GM21423 (cell line): ENCODE measurements around the gene ARPC4.
"Not testable (repeated sequence)": the region's sequence is repeated elsewhere in the genome, so short reads cannot be mapped to it uniquely, and the experiment has no call there.

Experiments
- ATAC-seq: cut with Tn5 transposase; IDR thresholded peaks from one replicate; pipeline ENCODE4 v1.9.1; 2021; ENCODE audit warnings: mild to moderate bottlenecking, moderate library complexity; ENCODE audit not compliant: unreplicated experiment

Gene ARPC4

GRCh38 chr3:9769426-9770275 is 23.2 kb upstream of the ARPC4 start, which contains the start of gene CAMK1:
Gene CAMK1 (minus strand): TSS chr3:9769947. CDS start chr3:9767749, 2,198 bp downstream.
- ATAC-seq = peak; percentile 62

- ATAC-seq = no peak
These were observed 22.5 kb upstream of the ARPC4 start for GRCh38 chr3:9770276-9770812.

GRCh38 chr3:9771007-9771406 is 21.9 kb upstream of the ARPC4 start:
- not testable (repeated sequence) for ATAC-seq

- no peak for ATAC-seq
These were observed 15.8 kb upstream of the ARPC4 start for GRCh38 chr3:9776896-9777693.

GRCh38 chr3:9777694-9778021 is 15.2 kb upstream of the ARPC4 start:
- no peak for ATAC-seq

GRCh38 chr3:9778143-9779074 is 14.5 kb upstream of the ARPC4 start:
- no peak for ATAC-seq

- ATAC-seq = no peak
These were observed 13.7 kb upstream of the ARPC4 start for GRCh38 chr3:9779075-9779593.

- ATAC-seq = peak; percentile 66
These were observed 13.0 kb upstream of the ARPC4 start for GRCh38 chr3:9779721-9780457.

- ATAC-seq = no peak
These were observed 12.4 kb upstream of the ARPC4 start for GRCh38 chr3:9780458-9780812.

GRCh38 chr3:9780910-9781309 is 12.0 kb upstream of the ARPC4 start:
- no peak for ATAC-seq

GRCh38 chr3:9781551-9781950 is 11.3 kb upstream of the ARPC4 start:
- ATAC-seq = no peak

GRCh38 chr3:9781978-9782603 is 10.8 kb upstream of the ARPC4 start:
- ATAC-seq = no peak

GRCh38 chr3:9782770-9783169 is 10.1 kb upstream of the ARPC4 start:
- no peak for ATAC-seq

- no peak for ATAC-seq
These were observed 8.9 kb upstream of the ARPC4 start for GRCh38 chr3:9783954-9784353.

GRCh38 chr3:9784965-9785364 is 7.9 kb upstream of the ARPC4 start:
- no peak for ATAC-seq

- ATAC-seq = no peak
These were observed 7.3 kb upstream of the ARPC4 start for GRCh38 chr3:9785602-9786001.

- no peak for ATAC-seq
These were observed 6.6 kb upstream of the ARPC4 start for GRCh38 chr3:9786209-9786739.

- no peak for ATAC-seq
These were observed 5.8 kb upstream of the ARPC4 start for GRCh38 chr3:9786825-9787669.
